ENCODE measurements around the gene MIPOL1. TPM values are rescaled to one million over a fixed set of nuclear protein-coding genes. Genes with fewer than 3 reads are reported as not detected.

MIPOL1 gene
- total and polyA plus RNA-seq, 5 donors: 3.9 to 13.2 (median 11.3) TPM

- no peak overlapping the region for H3K4me3 ChIP-seq (ENCODE audit: low read length)
- peaks cover 6% of the 10 kb centered on the region for H3K27me3 ChIP-seq (ENCODE audit: control insufficient read depth, insufficient read depth)
- no peak for ATAC-seq
- WGBS: 4% methylated on average over 22 of the region's 22 CpGs
- no peaks in the 10 kb centered on the region for H3K9me3 ChIP-seq (ENCODE audit: control insufficient read depth, low read length)
- no peak for DNase-seq
- peaks cover 2% of the 10 kb centered on the region for H3K4me1 ChIP-seq (ENCODE audit: control insufficient read depth, insufficient read depth, low read length)
- no peak overlapping the region for H3K27ac ChIP-seq (ENCODE audit: low read length)
- intact Hi-C loops (cut with DNase I): no loop called here
Observed at GRCh38 chr14:37601865-37602264, 404.1 kb downstream of the MIPOL1 start.

Other genes starting within 250 kb of the MIPOL1 start
- 1 to 10 TPM; 1.0 to 1.9 (median 1.5) TPM for gene SLC25A21, start 25.3 kb upstream of the MIPOL1 start, total RNA-seq
- 0.84 TPM for gene SLC25A21, start 25.3 kb upstream of the MIPOL1 start, polyA plus RNA-seq

All from right cardiac atrium (tissue), 5 donors.